Tibial nerve (tissue), 4 donors: Measurements from ENCODE around the gene GPC5. TPM values are rescaled to one million over a fixed set of nuclear protein-coding genes. Genes with fewer than 3 reads are reported as not detected.

ENCODE experiments used
- DNase-seq, 2 donors: peaks; one replicate each; pipeline ENCODE4 v3.0.0-alpha.2; 2019; ENCODE audit warnings: low spot score in 2 of 2
- H3K27ac ChIP-seq, 4 donors: fragments of 200-600 bp; sonication (generic) in 3 of 4; one replicate each; pipeline ENCODE4 v1.5.1; 2017 to 2019; ENCODE audit warnings: mild to moderate bottlenecking in 1 of 4
- H3K27me3 ChIP-seq, 2 donors: fragments of 200-600 bp; sonication (generic) in 1 of 2; one replicate each; pipeline versions ENCODE4 v1.5.1 to v1.6.0; 2017 to 2019
- H3K36me3 ChIP-seq, 3 donors: fragments of 200-600 bp; sonication (generic); one replicate each; pipeline ENCODE4 v1.5.1; 2018 to 2019
- H3K4me1 ChIP-seq, 4 donors: fragments of 200-600 bp; sonication (generic) in 3 of 4; one replicate each; pipeline ENCODE4 v1.5.1; 2017 to 2019
- H3K4me3 ChIP-seq, 4 donors: fragments of 200-600 bp; sonication (generic) in 3 of 4; one replicate each; pipeline ENCODE4 v1.5.1; 2017 to 2019; ENCODE audit warnings: mild to moderate bottlenecking in 1 of 4, moderate library complexity in 1 of 4
- H3K9me3 ChIP-seq, 4 donors: fragments of 200-600 bp; sonication (generic) in 3 of 4; one replicate each; pipeline ENCODE4 v1.5.1; 2017 to 2019
- EP300 ChIP-seq, 2 donors: sonication (generic); formaldehyde crosslinking; IDR thresholded peaks; one replicate each; pipeline ENCODE4 v1.6.1; 2017; ENCODE audit warnings: antibody characterized with exemption in 2 of 2, mild to moderate bottlenecking in 1 of 2
- POLR2A ChIP-seq, 2 donors: fragments of 450-650 bp; IDR thresholded peaks; one replicate each; pipeline ENCODE4 v1.6.1; 2017; ENCODE audit warnings: antibody characterized with exemption in 2 of 2, mild to moderate bottlenecking in 2 of 2, moderate library complexity in 2 of 2
- WGBS, 2 donors: methylation state at CpG; one replicate each; pipeline ENCODE4 v1.1.5; 2018; 5-methylcytosine and 5-hydroxymethylcytosine counted together
- total RNA-seq, 4 donors: library from RNA; depleted of rRNA; stranded (reverse); fragments of >200 nt; gene quantifications; one replicate each; pipeline ENCODE4 v1.1.0, GENCODE V29; 2016
- TF ChIP-seq, protein P1 (sequence below), 5 experiments: fragments of 200-600 bp in 3 of 5; fragments of 450-650 bp in 2 of 5; sonication (generic) in 3 of 5; IDR thresholded peaks; one replicate each; pipeline ENCODE4 v1.5.1; 2016 to 2019; ENCODE audit warnings: antibody characterized with exemption in 5 of 5, mild to moderate bottlenecking in 3 of 5, moderate library complexity in 2 of 5

The GPC5 gene
- total RNA-seq, 4 donors from 2014 or later: 3.7 to 5.7 (median 4.2) TPM; not detected in 1

DNA sequence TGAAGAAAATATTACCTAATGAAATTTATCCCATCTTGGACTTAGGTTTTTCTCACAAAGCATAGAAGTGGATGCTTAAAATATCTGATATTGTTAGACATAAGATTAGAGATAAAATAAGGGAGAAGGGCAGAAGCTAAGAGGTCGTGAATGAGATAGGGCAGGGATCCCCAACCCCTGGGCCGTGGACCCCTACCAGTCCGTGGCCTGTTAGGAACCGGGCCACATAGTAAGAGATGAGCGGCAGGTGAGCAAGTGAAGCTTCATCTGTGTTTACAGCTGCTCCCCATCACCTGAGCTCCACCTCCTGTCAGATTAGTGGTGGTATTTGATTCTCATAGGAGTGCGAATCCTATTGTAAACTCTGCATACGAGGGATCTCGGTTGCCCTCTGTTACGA lies 202.9 kb downstream of the GPC5 start:
- Histone ChIP-seq H3K27ac (no peak overlapping the region), H3K4me3 (no peak overlapping the region), H3K4me1 (no peaks in the 10 kb centered on the region), H3K36me3 (no peaks in the 10 kb centered on the region), H3K27me3 (no peaks in the 10 kb centered on the region), H3K9me3 (no peaks in the 10 kb centered on the region)
- 87 to 91% methylated on average over 9 of the region's 9 CpGs for WGBS, 2 donors
- DNase-seq: no peak
- TF ChIP-seq POLR2A (IDR thresholded peaks at IDR 0.05): no peak
- no peak for TF ChIP-seq EP300 (IDR thresholded peaks at IDR 0.05)
- TF ChIP-seq, protein P1, sequence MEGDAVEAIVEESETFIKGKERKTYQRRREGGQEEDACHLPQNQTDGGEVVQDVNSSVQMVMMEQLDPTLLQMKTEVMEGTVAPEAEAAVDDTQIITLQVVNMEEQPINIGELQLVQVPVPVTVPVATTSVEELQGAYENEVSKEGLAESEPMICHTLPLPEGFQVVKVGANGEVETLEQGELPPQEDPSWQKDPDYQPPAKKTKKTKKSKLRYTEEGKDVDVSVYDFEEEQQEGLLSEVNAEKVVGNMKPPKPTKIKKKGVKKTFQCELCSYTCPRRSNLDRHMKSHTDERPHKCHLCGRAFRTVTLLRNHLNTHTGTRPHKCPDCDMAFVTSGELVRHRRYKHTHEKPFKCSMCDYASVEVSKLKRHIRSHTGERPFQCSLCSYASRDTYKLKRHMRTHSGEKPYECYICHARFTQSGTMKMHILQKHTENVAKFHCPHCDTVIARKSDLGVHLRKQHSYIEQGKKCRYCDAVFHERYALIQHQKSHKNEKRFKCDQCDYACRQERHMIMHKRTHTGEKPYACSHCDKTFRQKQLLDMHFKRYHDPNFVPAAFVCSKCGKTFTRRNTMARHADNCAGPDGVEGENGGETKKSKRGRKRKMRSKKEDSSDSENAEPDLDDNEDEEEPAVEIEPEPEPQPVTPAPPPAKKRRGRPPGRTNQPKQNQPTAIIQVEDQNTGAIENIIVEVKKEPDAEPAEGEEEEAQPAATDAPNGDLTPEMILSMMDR (IDR thresholded peaks at IDR 0.05): no peak

DNA sequence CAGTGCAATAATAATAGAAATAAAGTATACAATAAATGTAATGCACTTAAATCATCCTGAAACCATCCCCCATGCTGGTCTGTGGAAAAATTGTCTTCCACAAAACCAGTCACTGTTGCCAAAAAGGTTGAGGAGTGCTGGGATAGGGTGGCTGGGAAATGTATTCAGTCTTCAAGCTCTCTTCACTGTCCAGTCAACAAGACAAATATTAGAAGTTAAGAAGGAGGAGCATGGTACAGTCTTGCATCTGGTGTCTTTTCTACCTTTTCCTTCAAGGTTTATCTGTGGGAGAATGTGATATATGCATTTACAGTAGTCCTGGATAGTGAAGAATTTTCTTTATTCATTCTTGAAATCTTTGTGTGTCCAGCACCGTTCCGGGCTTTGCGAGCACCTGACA lies 203.4 kb downstream of the GPC5 start:
- no peaks in the 10 kb centered on the region for H3K4me1 ChIP-seq
- H3K9me3 ChIP-seq: no peaks in the 10 kb centered on the region
- WGBS, 2 donors: 96% methylated on average over 3 of the region's 3 CpGs
- TF ChIP-seq EP300 (IDR thresholded peaks at IDR 0.05) (no peak), POLR2A (IDR thresholded peaks at IDR 0.05) (no peak)
- TF ChIP-seq, protein P1 (IDR thresholded peaks at IDR 0.05): no peak
- no peaks in the 10 kb centered on the region for H3K36me3 ChIP-seq
- no peak overlapping the region for H3K4me3 ChIP-seq
- H3K27me3 ChIP-seq: no peaks in the 10 kb centered on the region
- no peak for DNase-seq
- H3K27ac ChIP-seq: no peak overlapping the region

DNA sequence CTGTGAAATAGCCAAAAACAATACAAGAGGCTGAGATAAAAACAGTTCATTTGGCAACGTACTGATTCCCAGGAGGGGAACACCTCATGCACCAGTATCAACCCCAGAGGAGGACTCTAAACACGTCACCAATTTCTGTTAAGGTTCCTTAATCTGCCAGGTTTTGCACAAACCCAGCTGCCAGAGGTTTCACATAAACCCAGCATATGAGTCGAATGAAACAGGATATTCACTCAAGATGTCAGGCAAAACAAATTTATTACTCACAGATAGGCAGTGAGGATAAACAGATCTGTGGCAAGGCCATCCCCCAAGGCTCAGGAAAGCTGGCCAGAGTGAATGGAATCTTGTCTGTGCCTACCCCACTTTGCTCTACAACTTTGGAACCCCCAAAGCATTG lies 210.9 kb downstream of the GPC5 start:
- H3K36me3 ChIP-seq: no peaks in the 10 kb centered on the region
- H3K27me3 ChIP-seq: no peaks in the 10 kb centered on the region
- TF ChIP-seq EP300 (IDR thresholded peaks at IDR 0.05) (no peak), POLR2A (IDR thresholded peaks at IDR 0.05) (no peak)
- TF ChIP-seq, protein P1 (IDR thresholded peaks at IDR 0.05): no peak
- H3K9me3 ChIP-seq: no peaks in the 10 kb centered on the region
- peaks cover 0 to 2% (median 0%) of the 10 kb centered on the region in 4 donors for H3K4me1 ChIP-seq
- WGBS, 2 donors: 45 to 46% methylated on average over 3 of the region's 3 CpGs
- no peak for DNase-seq
- H3K27ac ChIP-seq: no peak overlapping the region
- no peak overlapping the region for H3K4me3 ChIP-seq

DNA sequence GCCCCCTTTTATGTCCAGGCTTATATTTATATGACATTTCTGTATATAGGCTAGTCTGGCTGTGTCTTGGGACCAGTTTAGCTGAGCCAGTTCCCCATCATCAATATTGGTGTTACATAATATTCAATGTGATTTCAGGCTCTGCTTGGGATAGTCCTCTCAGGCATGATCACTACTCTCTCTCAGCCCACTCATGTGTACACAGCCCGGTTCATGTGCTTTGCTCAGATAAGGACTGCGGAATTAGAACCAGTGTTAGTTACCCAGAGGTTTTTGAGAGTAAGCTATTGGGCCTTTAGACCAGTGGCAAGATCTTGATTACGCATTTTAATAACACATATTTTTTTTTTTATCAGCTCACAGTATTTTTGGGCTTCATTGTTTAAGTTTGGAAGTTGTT lies 219.9 kb downstream of the GPC5 start:
- no peak for DNase-seq
- Histone ChIP-seq H3K27me3 (no peaks in the 10 kb centered on the region), H3K36me3 (no peaks in the 10 kb centered on the region), H3K27ac (no peak overlapping the region), H3K9me3 (no peaks in the 10 kb centered on the region), H3K4me3 (no peak overlapping the region), H3K4me1 (no peaks in the 10 kb centered on the region)
- 90 to 93% methylated on average over 3 of the region's 3 CpGs for WGBS, 2 donors
- no peak for TF ChIP-seq POLR2A (IDR thresholded peaks at IDR 0.05)
- TF ChIP-seq, protein P1 (IDR thresholded peaks at IDR 0.05): no peak
- no peak for TF ChIP-seq EP300 (IDR thresholded peaks at IDR 0.05)

DNA sequence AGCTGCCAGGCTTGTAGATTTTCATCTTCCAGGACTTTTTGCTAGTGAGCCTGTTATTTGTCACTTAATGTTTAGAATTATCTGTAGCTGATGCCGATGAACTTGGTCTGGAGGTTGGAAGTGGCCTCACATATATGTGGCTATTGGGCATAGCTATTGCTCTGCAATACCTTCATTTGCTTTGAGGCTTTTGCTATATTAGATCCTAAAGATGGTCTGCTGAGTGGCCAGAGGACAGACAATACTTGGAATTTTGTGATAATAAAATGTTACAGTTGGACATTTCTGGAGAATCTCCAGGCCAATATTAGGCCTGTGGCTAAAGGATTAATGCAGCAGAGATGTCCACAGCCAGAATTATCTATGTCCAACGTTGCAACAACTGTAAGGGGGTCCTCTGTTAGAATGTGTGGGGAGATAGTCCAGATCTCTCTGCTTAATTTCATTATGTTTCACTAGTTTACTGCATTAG lies 222.3 kb downstream of the GPC5 start:
- 78 to 84% methylated on average over 2 of the region's 2 CpGs for whole genome bisulfite sequencing, 2 donors
- H3K27ac ChIP-seq: no peak overlapping the region
- no peak overlapping the region for H3K4me3 ChIP-seq
- H3K4me1 ChIP-seq: no peaks in the 10 kb centered on the region
- no peaks in the 10 kb centered on the region for H3K36me3 ChIP-seq
- no peak for DNase-seq
- H3K9me3 ChIP-seq: no peaks in the 10 kb centered on the region
- TF ChIP-seq POLR2A (IDR thresholded peaks at IDR 0.05): no peak
- no peak for TF ChIP-seq EP300 (IDR thresholded peaks at IDR 0.05)
- TF ChIP-seq, protein P1 (IDR thresholded peaks at IDR 0.05): no peak
- no peaks in the 10 kb centered on the region for H3K27me3 ChIP-seq
